ENCODE data around the gene GFOD1. TPM values are rescaled to one million over a fixed set of nuclear protein-coding genes. Genes with fewer than 3 reads are reported as not detected.

GFOD1 gene
- total RNA-seq, 1 experiment from 2014 or later = 0.62 TPM

- Histone ChIP-seq H3K4me1 (ENCODE audit: control insufficient read depth, insufficient read depth, low read length) (no peaks in the 10 kb centered on the region), H3K4me3 (ENCODE audit: low read depth in 2 of 2, low read length in 2 of 2) (no peak overlapping the region), H3K27ac (ENCODE audit: low read length) (no peak overlapping the region), H3K9me3 (ENCODE audit: control insufficient read depth, insufficient read depth, low read depth, low read length) (no peaks in the 10 kb centered on the region), H3K36me3 (ENCODE audit: control insufficient read depth, insufficient read depth, low read length) (no peaks in the 10 kb centered on the region), H3K27me3 (ENCODE audit: control insufficient read depth, insufficient read depth, low read length) (no peaks in the 10 kb centered on the region; the same call in 1 of the 2 replicates)
- POLR2A ChIA-PET = no interaction called here
- CTCF ChIA-PET = no interaction called here
- DNase-seq (ENCODE audit: low read depth, low spot score) (no peak), ATAC-seq (no peak)
- in situ Hi-C loops (cut with HindIII; ENCODE audit: low pct_unique_long_range_greater_than_20kb, low sequenced_read_pairs) (no loop called here), intact Hi-C loops (cut with micrococcal nuclease; ENCODE audit: unreplicated experiment) (no loop called here)
- no TSS peak for BruUV-seq (replicated peaks)
- no peak for TF ChIP-seq REST (IDR thresholded peaks at IDR 0.05; ENCODE audit: insufficient read depth in 1 of 2, low read depth in 2 of 2, low read length in 1 of 2)
- no peak for TF ChIP-seq CTCF (IDR thresholded peaks at IDR 0.05)
- TF ChIP-seq TCF7L2 (IDR thresholded peaks at IDR 0.05; ENCODE audit: low read depth, low read length) = no peak
- TF ChIP-seq POLR2AphosphoS5 (IDR thresholded peaks at IDR 0.05; ENCODE audit: low read depth, low read length) = no peak
- TF ChIP-seq SIN3A (IDR thresholded peaks at IDR 0.05; ENCODE audit: borderline replicate concordance, insufficient read depth, low read depth, low read length) = no peak
Measured at GRCh38 chr6:13450628-13451027, 36.8 kb downstream of the GFOD1 start.

GRCh38 chr6:13447949-13448724 is 39.3 kb downstream of the GFOD1 start:
- ATAC-seq (no peak), DNase-seq (ENCODE audit: low read depth, low spot score) (no peak)
- intact Hi-C loops (cut with micrococcal nuclease; ENCODE audit: unreplicated experiment) (no loop called here), in situ Hi-C loops (cut with HindIII; ENCODE audit: low pct_unique_long_range_greater_than_20kb, low sequenced_read_pairs) (no loop called here)
- Histone ChIP-seq H3K4me1 (ENCODE audit: control insufficient read depth, insufficient read depth, low read length) (no peaks in the 10 kb centered on the region), H3K27ac (ENCODE audit: low read length) (no peak overlapping the region), H3K9me3 (ENCODE audit: control insufficient read depth, insufficient read depth, low read depth, low read length) (no peaks in the 10 kb centered on the region), H3K36me3 (ENCODE audit: control insufficient read depth, insufficient read depth, low read length) (no peaks in the 10 kb centered on the region), H3K27me3 (ENCODE audit: control insufficient read depth, insufficient read depth, low read length) (no peaks in the 10 kb centered on the region), H3K4me3 (ENCODE audit: low read depth in 2 of 2, low read length in 2 of 2) (no peak overlapping the region)
- no peak for TF ChIP-seq CTCF (IDR thresholded peaks at IDR 0.05)
- no peak for TF ChIP-seq TCF7L2 (IDR thresholded peaks at IDR 0.05; ENCODE audit: low read depth, low read length)
- no peak for TF ChIP-seq REST (IDR thresholded peaks at IDR 0.05; ENCODE audit: insufficient read depth in 1 of 2, low read depth in 2 of 2, low read length in 1 of 2)
- no peak for TF ChIP-seq POLR2AphosphoS5 (IDR thresholded peaks at IDR 0.05; ENCODE audit: low read depth, low read length)
- POLR2A ChIA-PET = no interaction called here
- CTCF ChIA-PET = no interaction called here
- no TSS peak for BruUV-seq (replicated peaks)

Measured in Panc1 (cell line).